CD4-positive, alpha-beta T cell (primary cell): ENCODE data around the gene P2RX4. TPM values are rescaled to one million over a fixed set of nuclear protein-coding genes. Genes with fewer than 3 reads are reported as not detected.
"Not testable (repeated sequence)": the region's sequence is repeated elsewhere in the genome, so short reads cannot be mapped to it uniquely, and the experiment has no call there.

Source experiments
- ATAC-seq: fragments of 200-7000 bp; cut with Tn5 transposase; one replicate; pipeline ENCODE4 v1.10.0; 2022; ENCODE audit warnings: mild to moderate bottlenecking; ENCODE audit not compliant: poor library complexity
- CTCF ChIA-PET: fragments of 350-600 bp; sonication (Branson Sonifier 250); formaldehyde crosslinking; loops from one replicate; lab custom pipeline; 2021; ENCODE audit warnings: antibody characterized with exemption, inconsistent platforms; lab: Charles Lee
- POLR2A ChIA-PET: fragments of 350-600 bp; sonication (Branson Sonifier 250); formaldehyde crosslinking; loops from one replicate; lab custom pipeline; 2021; ENCODE audit warnings: antibody characterized with exemption, inconsistent platforms; lab: Charles Lee
- DNase-seq, 14 experiments: peaks; one replicate each; pipeline ENCODE4 v3.0.0-alpha.2; 2013 to 2020; ENCODE audit warnings: mixed read lengths in 2 of 14
- H3K27ac ChIP-seq, 2 donors: one replicate each; pipeline versions ENCODE4 v1.5.1 to v1.7.0; 2013; ENCODE audit warnings: low read length in 2 of 2, low read depth in 1 of 2, mild to moderate bottlenecking in 1 of 2
- H3K27me3 ChIP-seq, 2 experiments: 1 replicate in 1 of 2; 2 replicates in 1 of 2; pipeline versions ENCODE4 v1.6.1 to v1.7.0; 2013; ENCODE audit warnings: low read length in 2 of 2, control low read depth in 1 of 2, mild to moderate bottlenecking in 1 of 2, moderate library complexity in 1 of 2; ENCODE audit not compliant: insufficient read depth in 2 of 2, control insufficient read depth in 1 of 2
- H3K36me3 ChIP-seq: one replicate; pipeline ENCODE4 v1.6.1; 2013; ENCODE audit warnings: low read length, control low read depth; ENCODE audit not compliant: insufficient read depth
- H3K4me1 ChIP-seq: one replicate; pipeline ENCODE4 v1.6.1; 2013; ENCODE audit warnings: low read length, control low read depth; ENCODE audit not compliant: insufficient read depth
- H3K4me3 ChIP-seq: one replicate; pipeline ENCODE4 v1.5.1; 2013; ENCODE audit warnings: mild to moderate bottlenecking, low read length, moderate library complexity
- H3K9me3 ChIP-seq, 2 experiments: 1 replicate in 1 of 2; 2 replicates in 1 of 2; pipeline versions ENCODE4 v1.6.1 to v1.7.0; 2013; ENCODE audit warnings: low read length in 2 of 2, mild to moderate bottlenecking in 2 of 2, control low read depth in 1 of 2, moderate library complexity in 1 of 2; ENCODE audit not compliant: control insufficient read depth in 1 of 2, insufficient read depth in 1 of 2
- H3K27ac Mint-ChIP-seq: one replicate; pipeline ENCODE4 v1.8.0; 2020; ENCODE audit warnings: mixed read lengths
- H3K27me3 Mint-ChIP-seq: one replicate; pipeline ENCODE4 v1.8.0; 2021; ENCODE audit warnings: mixed read lengths
- H3K36me3 Mint-ChIP-seq: one replicate; pipeline ENCODE4 v1.8.0; 2021; ENCODE audit warnings: low read depth, mixed read lengths
- H3K4me1 Mint-ChIP-seq: one replicate; pipeline ENCODE4 v1.8.0; 2021; ENCODE audit warnings: low read depth, mixed read lengths
- H3K4me3 Mint-ChIP-seq: one replicate; pipeline ENCODE4 v1.8.0; 2020; ENCODE audit warnings: mild to moderate bottlenecking, mixed read lengths
- H3K9me3 Mint-ChIP-seq: one replicate; pipeline ENCODE4 v1.8.0; 2020; ENCODE audit warnings: mixed read lengths
- intact Hi-C, 2 experiments: fragments of 100-400 bp; cut with DNase I in 1 of 2; cut with micrococcal nuclease in 1 of 2; formaldehyde crosslinking; loops; one replicate each; pipeline versions ENCODE4 v1.15.1 to v1.9.0; 2023 to 2025; cut with DNase I, micrococcal nuclease
- total RNA-seq, 174 experiments: library from RNA in 2 of 174; stranded (reverse) in 2 of 174; gene quantifications; one replicate each; pipeline ENCODE4 v1.2.3 and lab custom pipeline; 2021 to 2026
- TF ChIP-seq, protein P1 (sequence below): fragments of 200-600 bp; IDR thresholded peaks from one replicate; pipeline ENCODE4 v1.8.0; 2022; ENCODE audit warnings: antibody characterized with exemption, mild to moderate bottlenecking

P2RX4 gene
- total RNA-seq, 2 experiments from 2014 or later, result 36.2 to 37.4 TPM

DNA sequence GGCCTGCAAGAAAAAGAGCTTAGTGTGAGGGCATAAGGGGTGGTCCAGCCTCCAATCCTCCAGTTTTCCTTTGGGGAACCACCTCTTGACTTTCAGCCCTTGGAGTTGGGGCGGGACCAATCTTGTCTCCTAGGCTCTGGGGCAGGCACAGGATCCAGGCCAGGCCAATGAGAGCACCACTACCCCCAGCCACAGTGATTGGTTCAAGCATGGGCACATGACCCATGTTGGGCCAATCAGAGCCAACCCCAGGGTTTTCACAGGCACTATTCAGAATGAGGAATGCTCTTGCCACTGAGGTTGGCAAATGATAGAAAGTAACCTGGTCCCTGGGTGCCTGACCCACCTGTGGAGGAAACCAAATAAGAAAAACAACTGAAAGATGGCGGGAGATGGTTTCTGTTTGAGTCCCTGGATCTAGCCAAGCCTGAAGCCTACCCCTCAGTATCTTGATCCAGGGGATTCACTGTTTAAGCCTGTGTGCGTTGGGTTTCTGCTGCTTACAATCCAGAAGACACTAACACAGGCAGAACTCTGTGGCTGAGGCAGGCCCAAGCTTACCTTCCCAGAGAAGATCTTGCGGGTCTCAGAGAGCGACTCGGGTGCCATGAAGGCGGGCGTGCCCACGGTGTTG lies 42.9 kb downstream of the P2RX4 start:
- ChIA-PET POLR2A (no interaction called here), CTCF (no interaction called here)
- TF ChIP-seq, protein P1, sequence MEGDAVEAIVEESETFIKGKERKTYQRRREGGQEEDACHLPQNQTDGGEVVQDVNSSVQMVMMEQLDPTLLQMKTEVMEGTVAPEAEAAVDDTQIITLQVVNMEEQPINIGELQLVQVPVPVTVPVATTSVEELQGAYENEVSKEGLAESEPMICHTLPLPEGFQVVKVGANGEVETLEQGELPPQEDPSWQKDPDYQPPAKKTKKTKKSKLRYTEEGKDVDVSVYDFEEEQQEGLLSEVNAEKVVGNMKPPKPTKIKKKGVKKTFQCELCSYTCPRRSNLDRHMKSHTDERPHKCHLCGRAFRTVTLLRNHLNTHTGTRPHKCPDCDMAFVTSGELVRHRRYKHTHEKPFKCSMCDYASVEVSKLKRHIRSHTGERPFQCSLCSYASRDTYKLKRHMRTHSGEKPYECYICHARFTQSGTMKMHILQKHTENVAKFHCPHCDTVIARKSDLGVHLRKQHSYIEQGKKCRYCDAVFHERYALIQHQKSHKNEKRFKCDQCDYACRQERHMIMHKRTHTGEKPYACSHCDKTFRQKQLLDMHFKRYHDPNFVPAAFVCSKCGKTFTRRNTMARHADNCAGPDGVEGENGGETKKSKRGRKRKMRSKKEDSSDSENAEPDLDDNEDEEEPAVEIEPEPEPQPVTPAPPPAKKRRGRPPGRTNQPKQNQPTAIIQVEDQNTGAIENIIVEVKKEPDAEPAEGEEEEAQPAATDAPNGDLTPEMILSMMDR, result no peak
- Mint-ChIP-seq H3K9me3 (no peaks in the 10 kb centered on the region), H3K27ac (no peak overlapping the region), H3K4me3 (no peak overlapping the region), H3K4me1 (no peaks in the 10 kb centered on the region), H3K36me3 (peaks cover 69% of the 10 kb centered on the region), H3K27me3 (no peaks in the 10 kb centered on the region)
- Histone ChIP-seq H3K36me3 (peaks cover 43% of the 10 kb centered on the region), H3K9me3 (no peaks in the 10 kb centered on the region), H3K27ac (no peak overlapping the region), H3K4me3 (no peak overlapping the region), H3K27me3 (no peaks in the 10 kb centered on the region), H3K4me1 (no peaks in the 10 kb centered on the region)
- no peak for ATAC-seq
- intact Hi-C loops, result no loop called here
- DNase-seq, result no peak

- H3K36me3 ChIP-seq, result peaks cover 33% of the 10 kb centered on the region
- Mint-ChIP-seq H3K27ac (no peak overlapping the region), H3K27me3 (no peaks in the 10 kb centered on the region), H3K4me1 (no peaks in the 10 kb centered on the region), H3K36me3 (peaks cover 73% of the 10 kb centered on the region), H3K4me3 (no peak overlapping the region), H3K9me3 (no peaks in the 10 kb centered on the region)
- ATAC-seq (no peak), DNase-seq (no peak)
- ChIA-PET POLR2A (no interaction called here), CTCF (no interaction called here)
- intact Hi-C loops, result no loop called here
- TF ChIP-seq, protein P1, result no peak
- H3K4me1 ChIP-seq, result no peaks in the 10 kb centered on the region
- no peaks in the 10 kb centered on the region for H3K27me3 ChIP-seq
- H3K4me3 ChIP-seq, result no peak overlapping the region
- H3K9me3 ChIP-seq, result no peaks in the 10 kb centered on the region
- no peak overlapping the region for H3K27ac ChIP-seq
Observed at GRCh38 chr12:121253638-121254335, 43.9 kb downstream of the P2RX4 start.

DNA sequence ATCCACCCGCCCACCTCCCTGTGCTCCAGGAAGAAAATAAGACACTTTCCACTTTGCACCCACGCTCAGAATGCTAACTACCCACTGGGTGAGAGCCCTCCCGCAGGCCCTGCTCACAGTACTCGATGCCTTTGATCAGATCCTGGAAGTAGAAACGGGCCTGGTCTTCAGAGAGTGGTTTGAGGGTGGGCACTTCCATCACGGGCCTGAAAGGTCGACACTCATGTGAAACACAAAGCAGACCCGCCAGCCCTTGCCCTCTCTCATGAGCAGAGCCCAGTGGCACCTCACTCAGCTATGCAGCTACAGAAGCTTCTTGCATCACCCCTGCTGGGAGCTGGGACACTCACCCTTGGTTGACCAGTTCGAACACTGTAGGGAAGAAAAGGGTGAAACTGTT lies 45.5 kb downstream of the P2RX4 start:
- DNase-seq (no peak), ATAC-seq (no peak)
- H3K9me3 Mint-ChIP-seq, result no peaks in the 10 kb centered on the region
- Histone ChIP-seq H3K4me1 (no peaks in the 10 kb centered on the region), H3K4me3 (no peak overlapping the region), H3K27ac (no peak overlapping the region), H3K27me3 (no peaks in the 10 kb centered on the region), H3K9me3 (no peaks in the 10 kb centered on the region), H3K36me3 (peaks cover 34% of the 10 kb centered on the region)
- no peaks in the 10 kb centered on the region for H3K4me1 Mint-ChIP-seq
- H3K4me3 Mint-ChIP-seq, result no peak overlapping the region
- peaks cover 71% of the 10 kb centered on the region for H3K36me3 Mint-ChIP-seq
- ChIA-PET CTCF (no interaction called here), POLR2A (no interaction called here)
- intact Hi-C loops, result no loop called here
- TF ChIP-seq, protein P1, result no peak
- no peak overlapping the region for H3K27ac Mint-ChIP-seq
- H3K27me3 Mint-ChIP-seq, result no peaks in the 10 kb centered on the region

DNA sequence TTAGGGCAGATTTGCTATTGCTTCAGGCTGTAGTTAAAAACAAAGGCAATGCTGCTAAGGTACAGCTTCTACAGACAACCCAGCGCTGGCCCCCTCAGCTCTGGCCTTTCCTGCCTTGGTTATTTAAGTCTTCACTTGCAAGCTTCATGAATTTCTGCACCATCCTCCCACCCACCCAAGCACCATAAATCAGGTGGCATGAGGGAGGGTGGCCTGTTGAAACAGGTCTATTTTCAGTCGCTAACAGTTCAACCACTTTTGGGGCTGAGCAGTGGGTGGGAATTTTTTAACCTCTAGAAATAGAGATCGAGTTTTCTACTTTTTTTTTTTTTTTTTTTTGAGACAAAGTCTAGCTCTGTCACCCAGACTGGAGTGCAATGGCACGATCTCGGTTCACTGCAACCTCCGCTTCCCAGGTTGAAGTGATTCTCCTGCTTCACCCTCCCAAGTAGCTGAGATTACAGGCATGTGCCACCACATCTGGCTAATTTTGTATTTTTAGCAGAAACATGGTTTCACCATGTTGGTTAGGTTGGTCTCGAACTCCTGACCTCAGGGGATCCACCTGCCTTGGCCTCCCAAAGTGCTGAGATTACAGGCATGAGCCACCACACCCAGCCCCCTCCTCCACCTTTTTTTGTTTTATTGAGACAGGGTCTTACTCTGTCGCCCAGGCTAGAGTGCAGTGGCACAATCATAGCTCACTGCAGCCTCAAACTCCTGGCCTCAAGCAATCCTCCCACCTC lies 47.9 kb downstream of the P2RX4 start:
- H3K27ac ChIP-seq, H3K27ac Mint-ChIP-seq, DNase-seq, intact Hi-C loops, H3K4me3 Mint-ChIP-seq, H3K4me1 ChIP-seq, H3K4me3 ChIP-seq, ATAC-seq, CTCF ChIA-PET, H3K9me3 ChIP-seq, H3K4me1 Mint-ChIP-seq, H3K27me3 Mint-ChIP-seq, H3K9me3 Mint-ChIP-seq, POLR2A ChIA-PET, H3K27me3 ChIP-seq: not testable (repeated sequence)
- H3K36me3 Mint-ChIP-seq, result peaks cover 64% of the 10 kb centered on the region
- peaks cover 35% of the 10 kb centered on the region for H3K36me3 ChIP-seq
